ENCODE data around the gene RAB36. TPM values are rescaled to one million over a fixed set of nuclear protein-coding genes. Genes with fewer than 3 reads are reported as not detected.

RAB36 gene
- total RNA-seq, 1 donor from 2014 or later: 2.0 TPM

DNA sequence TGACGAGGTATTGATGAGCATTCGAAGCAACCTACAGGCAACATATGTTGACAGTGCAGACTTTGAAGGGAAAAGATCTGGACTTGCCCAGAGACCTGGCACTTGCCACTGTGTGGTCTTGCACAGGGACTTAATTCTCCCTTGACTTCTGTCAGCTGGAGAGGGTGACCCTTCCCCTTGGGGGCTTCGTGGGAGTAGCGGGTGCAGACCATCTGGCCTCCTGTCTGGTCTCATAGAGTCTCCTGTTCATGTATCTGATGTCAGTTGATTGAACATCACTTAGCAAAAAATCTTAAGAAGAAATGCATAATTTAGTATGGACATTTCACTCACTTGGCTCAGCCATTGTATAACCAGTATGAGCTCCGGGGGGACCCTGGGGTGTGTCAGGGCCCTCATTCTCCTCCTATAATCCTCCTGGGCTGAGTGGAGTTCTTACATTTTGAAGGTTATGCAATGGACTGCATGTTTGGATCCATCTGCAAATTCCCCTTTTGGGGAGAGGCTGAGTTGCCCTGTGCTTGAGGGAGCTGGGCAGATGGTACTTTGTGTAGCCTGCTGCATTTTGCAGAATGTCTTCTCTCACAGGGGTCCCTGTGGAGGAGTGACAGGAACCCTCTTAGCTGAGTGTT, 48.0 kb downstream of the RAB36 start:
- Mint-ChIP-seq H3K9me3 (ENCODE audit: unreplicated experiment) (peaks cover 24% of the 10 kb centered on the region), H3K4me1 (ENCODE audit: low read depth, unreplicated experiment) (peaks cover 53% of the 10 kb centered on the region), H3K4me3 (ENCODE audit: unreplicated experiment) (peak overlapping the region; percentile 82), H3K27me3 (ENCODE audit: unreplicated experiment) (peaks cover 21% of the 10 kb centered on the region), H3K27ac (ENCODE audit: unreplicated experiment) (peak overlapping the region; percentile 98), H3K36me3 (ENCODE audit: unreplicated experiment) (peaks cover 6% of the 10 kb centered on the region)
- DNase-seq: no peak
- TF ChIP-seq, protein P1, sequence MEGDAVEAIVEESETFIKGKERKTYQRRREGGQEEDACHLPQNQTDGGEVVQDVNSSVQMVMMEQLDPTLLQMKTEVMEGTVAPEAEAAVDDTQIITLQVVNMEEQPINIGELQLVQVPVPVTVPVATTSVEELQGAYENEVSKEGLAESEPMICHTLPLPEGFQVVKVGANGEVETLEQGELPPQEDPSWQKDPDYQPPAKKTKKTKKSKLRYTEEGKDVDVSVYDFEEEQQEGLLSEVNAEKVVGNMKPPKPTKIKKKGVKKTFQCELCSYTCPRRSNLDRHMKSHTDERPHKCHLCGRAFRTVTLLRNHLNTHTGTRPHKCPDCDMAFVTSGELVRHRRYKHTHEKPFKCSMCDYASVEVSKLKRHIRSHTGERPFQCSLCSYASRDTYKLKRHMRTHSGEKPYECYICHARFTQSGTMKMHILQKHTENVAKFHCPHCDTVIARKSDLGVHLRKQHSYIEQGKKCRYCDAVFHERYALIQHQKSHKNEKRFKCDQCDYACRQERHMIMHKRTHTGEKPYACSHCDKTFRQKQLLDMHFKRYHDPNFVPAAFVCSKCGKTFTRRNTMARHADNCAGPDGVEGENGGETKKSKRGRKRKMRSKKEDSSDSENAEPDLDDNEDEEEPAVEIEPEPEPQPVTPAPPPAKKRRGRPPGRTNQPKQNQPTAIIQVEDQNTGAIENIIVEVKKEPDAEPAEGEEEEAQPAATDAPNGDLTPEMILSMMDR (IDR thresholded peaks at IDR 0.05; ENCODE audit: partially characterized antibody, unreplicated experiment): no peak

DNA sequence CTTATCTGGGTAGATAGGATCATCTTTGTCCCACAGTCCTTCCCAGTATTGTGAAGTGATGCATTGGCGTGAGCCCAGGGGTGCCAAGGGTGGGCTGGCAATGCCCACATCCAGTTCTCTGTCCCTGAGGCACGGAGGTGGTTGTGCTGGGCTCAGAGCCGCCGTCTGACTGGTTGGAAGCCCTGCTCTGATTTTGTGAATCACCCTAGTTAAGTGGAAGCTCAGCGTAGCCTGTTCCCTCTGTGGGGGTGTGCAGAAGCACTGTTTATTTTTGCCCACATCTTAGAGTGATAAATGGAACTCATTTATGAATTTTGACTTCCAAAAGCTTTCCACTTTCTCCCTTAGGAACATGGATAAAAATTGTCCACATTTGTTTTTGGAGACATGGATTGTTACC, 48.6 kb downstream of the RAB36 start:
- H3K4me1 Mint-ChIP-seq (ENCODE audit: low read depth, unreplicated experiment): peaks cover 55% of the 10 kb centered on the region
- H3K27ac Mint-ChIP-seq (ENCODE audit: unreplicated experiment): peak overlapping the region; percentile 98
- H3K36me3 Mint-ChIP-seq (ENCODE audit: unreplicated experiment): peaks cover 6% of the 10 kb centered on the region
- DNase-seq: no peak
- TF ChIP-seq, protein P1 (IDR thresholded peaks at IDR 0.05; ENCODE audit: partially characterized antibody, unreplicated experiment): no peak
- peaks cover 21% of the 10 kb centered on the region for H3K27me3 Mint-ChIP-seq (ENCODE audit: unreplicated experiment)
- H3K9me3 Mint-ChIP-seq (ENCODE audit: unreplicated experiment): peaks cover 24% of the 10 kb centered on the region
- H3K4me3 Mint-ChIP-seq (ENCODE audit: unreplicated experiment): peak overlapping the region; percentile 82

DNA sequence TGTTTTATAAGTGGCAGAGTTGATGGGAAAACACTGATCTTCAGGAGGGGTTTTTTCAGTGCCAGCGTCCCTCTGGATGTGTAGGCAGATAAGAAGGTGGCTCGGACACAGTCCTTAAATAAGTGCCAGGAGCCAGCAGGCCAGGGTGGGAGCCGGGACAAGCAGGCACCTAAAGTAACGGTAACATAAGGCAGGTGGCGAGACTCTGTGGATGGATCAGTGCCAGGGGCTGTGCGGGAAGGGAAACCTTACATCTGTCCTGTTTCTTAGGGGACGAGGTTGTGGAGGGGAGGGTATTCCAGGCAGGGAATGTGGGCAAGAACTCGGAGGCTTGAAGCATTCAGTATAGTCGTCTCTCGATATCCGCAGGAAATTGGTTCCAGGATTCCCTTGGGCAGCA, 50.9 kb downstream of the RAB36 start:
- TF ChIP-seq, protein P1 (IDR thresholded peaks at IDR 0.05; ENCODE audit: partially characterized antibody, unreplicated experiment): no peak
- peaks cover 64% of the 10 kb centered on the region for H3K4me1 Mint-ChIP-seq (ENCODE audit: low read depth, unreplicated experiment)
- peak overlapping the region; percentile 50 for H3K4me3 Mint-ChIP-seq (ENCODE audit: unreplicated experiment)
- DNase-seq: no peak
- H3K27ac Mint-ChIP-seq (ENCODE audit: unreplicated experiment): no peak overlapping the region
- peaks cover 28% of the 10 kb centered on the region for H3K9me3 Mint-ChIP-seq (ENCODE audit: unreplicated experiment)
- peaks cover 26% of the 10 kb centered on the region for H3K27me3 Mint-ChIP-seq (ENCODE audit: unreplicated experiment)
- peaks cover 6% of the 10 kb centered on the region for H3K36me3 Mint-ChIP-seq (ENCODE audit: unreplicated experiment)

DNA sequence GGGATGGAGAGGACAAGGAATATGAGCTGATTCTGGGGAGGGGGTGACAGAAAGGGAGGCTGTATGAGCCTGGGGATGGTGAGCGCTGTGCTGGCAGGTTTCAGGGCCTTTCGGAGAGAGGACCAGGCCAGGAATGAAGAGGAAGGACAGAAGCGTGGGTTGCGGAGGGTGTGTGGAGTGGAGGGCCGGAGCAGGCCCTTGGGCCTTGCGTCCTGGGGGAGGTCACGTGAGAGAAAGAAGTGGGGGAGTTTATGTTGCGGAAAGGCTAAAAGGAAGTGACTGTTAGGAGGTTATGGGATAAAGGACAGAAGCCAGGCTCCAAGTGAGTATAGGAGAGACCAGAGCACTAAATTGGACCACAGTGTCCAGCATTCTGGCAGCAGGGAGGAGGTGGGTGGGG, 52.6 kb downstream of the RAB36 start:
- peaks cover 2% of the 10 kb centered on the region for H3K36me3 Mint-ChIP-seq (ENCODE audit: unreplicated experiment)
- DNase-seq: no peak
- H3K9me3 Mint-ChIP-seq (ENCODE audit: unreplicated experiment): peaks cover 24% of the 10 kb centered on the region
- H3K27ac Mint-ChIP-seq (ENCODE audit: unreplicated experiment): peak overlapping the region; percentile 46
- H3K27me3 Mint-ChIP-seq (ENCODE audit: unreplicated experiment): peaks cover 23% of the 10 kb centered on the region
- H3K4me3 Mint-ChIP-seq (ENCODE audit: unreplicated experiment): peak overlapping the region; percentile 52
- H3K4me1 Mint-ChIP-seq (ENCODE audit: low read depth, unreplicated experiment): peaks cover 52% of the 10 kb centered on the region
- TF ChIP-seq, protein P1 (IDR thresholded peaks at IDR 0.05; ENCODE audit: partially characterized antibody, unreplicated experiment): no peak

DNA sequence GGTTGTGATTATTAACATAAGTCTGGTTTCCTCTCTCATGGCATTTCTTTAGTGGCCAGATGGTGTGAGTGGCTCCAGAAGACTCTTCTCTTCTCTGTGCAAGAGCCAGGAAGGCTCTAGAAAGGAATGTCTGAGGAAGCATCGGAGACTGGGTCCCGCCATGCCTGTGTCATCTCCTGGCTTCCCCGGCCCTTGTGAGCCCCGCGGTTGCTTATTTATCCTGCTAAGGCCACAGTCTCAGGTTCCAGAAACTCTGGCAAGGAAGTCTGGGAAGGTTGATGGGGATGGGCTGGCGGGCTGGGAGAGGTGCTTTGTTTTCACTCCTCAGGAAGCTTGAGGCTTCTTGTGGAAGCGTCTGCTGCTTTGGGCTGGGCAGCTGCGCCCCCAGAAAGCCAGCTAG, 53.9 kb downstream of the RAB36 start:
- DNase-seq: no peak
- Mint-ChIP-seq H3K36me3 (ENCODE audit: unreplicated experiment) (no peaks in the 10 kb centered on the region), H3K4me3 (ENCODE audit: unreplicated experiment) (peak overlapping the region; percentile 64), H3K27ac (ENCODE audit: unreplicated experiment) (peak overlapping the region; percentile 97), H3K4me1 (ENCODE audit: low read depth, unreplicated experiment) (peaks cover 49% of the 10 kb centered on the region), H3K9me3 (ENCODE audit: unreplicated experiment) (peaks cover 19% of the 10 kb centered on the region), H3K27me3 (ENCODE audit: unreplicated experiment) (peaks cover 16% of the 10 kb centered on the region)
- TF ChIP-seq, protein P1 (IDR thresholded peaks at IDR 0.05; ENCODE audit: partially characterized antibody, unreplicated experiment): no peak

Data from glutamatergic neuron (in vitro differentiated cells).